ENCODE data around the gene NOMO2. TPM values are rescaled to one million over a fixed set of nuclear protein-coding genes. Genes with fewer than 3 reads are reported as not detected.
"Not testable (repeated sequence)": the region's sequence is repeated elsewhere in the genome, so short reads cannot be mapped to it uniquely, and the experiment has no call there.

Gene NOMO2, protein sequence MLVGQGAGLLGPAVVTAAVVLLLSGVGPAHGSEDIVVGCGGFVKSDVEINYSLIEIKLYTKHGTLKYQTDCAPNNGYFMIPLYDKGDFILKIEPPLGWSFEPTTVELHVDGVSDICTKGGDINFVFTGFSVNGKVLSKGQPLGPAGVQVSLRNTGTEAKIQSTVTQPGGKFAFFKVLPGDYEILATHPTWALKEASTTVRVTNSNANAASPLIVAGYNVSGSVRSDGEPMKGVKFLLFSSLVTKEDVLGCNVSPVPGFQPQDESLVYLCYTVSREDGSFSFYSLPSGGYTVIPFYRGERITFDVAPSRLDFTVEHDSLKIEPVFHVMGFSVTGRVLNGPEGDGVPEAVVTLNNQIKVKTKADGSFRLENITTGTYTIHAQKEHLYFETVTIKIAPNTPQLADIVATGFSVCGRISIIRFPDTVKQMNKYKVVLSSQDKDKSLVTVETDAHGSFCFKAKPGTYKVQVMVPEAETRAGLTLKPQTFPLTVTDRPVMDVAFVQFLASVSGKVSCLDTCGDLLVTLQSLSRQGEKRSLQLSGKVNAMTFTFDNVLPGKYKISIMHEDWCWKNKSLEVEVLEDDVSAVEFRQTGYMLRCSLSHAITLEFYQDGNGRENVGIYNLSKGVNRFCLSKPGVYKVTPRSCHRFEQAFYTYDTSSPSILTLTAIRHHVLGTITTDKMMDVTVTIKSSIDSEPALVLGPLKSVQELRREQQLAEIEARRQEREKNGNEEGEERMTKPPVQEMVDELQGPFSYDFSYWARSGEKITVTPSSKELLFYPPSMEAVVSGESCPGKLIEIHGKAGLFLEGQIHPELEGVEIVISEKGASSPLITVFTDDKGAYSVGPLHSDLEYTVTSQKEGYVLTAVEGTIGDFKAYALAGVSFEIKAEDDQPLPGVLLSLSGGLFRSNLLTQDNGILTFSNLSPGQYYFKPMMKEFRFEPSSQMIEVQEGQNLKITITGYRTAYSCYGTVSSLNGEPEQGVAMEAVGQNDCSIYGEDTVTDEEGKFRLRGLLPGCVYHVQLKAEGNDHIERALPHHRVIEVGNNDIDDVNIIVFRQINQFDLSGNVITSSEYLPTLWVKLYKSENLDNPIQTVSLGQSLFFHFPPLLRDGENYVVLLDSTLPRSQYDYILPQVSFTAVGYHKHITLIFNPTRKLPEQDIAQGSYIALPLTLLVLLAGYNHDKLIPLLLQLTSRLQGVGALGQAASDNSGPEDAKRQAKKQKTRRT
- total RNA-seq (88.4 and 97.7 TPM in 2 replicates), polyA plus RNA-seq (130 and 152 TPM in 2 replicates)

DNA sequence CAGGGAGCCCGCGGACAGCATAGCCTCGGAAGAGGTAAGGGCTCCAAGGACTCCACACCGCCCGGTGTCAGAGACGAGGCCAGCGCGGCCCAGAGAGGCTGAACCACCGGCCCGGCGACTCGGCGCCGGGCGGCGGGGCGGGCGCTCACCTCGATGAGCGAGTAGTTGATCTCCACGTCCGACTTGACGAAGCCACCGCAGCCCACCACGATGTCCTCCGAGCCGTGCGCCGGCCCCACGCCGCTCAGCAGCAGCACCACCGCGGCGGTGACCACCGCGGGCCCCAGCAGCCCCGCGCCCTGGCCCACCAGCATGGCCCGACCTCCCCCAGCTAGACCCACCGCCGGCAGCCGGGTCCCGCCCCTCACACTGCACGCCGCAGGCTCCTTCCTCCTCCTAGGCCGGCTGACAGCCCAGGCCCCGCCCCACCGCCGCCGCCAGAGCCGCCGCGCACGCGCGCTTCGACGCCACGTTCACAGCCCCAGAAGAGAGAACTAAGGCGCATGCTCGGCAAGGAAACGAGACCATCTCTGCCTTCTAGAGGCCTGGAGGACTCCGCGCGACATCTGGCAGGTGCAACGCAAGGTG lies at the start of gene NOMO2:
NOMO2 (minus strand) TSS at position 371 of the 588 bp plus-strand sequence; CDS start at position 314, 57 bp downstream.
- peak in 1 of 2 donors; percentile 23 for DNase-seq (ENCODE audit: low read depth in 1 of 2, low spot score in 1 of 2)
- H3K27me3 ChIP-seq, result not testable (repeated sequence)
- peak within 1 kb of the TSS; percentile 44 for H3K4me3 ChIP-seq

DNA sequence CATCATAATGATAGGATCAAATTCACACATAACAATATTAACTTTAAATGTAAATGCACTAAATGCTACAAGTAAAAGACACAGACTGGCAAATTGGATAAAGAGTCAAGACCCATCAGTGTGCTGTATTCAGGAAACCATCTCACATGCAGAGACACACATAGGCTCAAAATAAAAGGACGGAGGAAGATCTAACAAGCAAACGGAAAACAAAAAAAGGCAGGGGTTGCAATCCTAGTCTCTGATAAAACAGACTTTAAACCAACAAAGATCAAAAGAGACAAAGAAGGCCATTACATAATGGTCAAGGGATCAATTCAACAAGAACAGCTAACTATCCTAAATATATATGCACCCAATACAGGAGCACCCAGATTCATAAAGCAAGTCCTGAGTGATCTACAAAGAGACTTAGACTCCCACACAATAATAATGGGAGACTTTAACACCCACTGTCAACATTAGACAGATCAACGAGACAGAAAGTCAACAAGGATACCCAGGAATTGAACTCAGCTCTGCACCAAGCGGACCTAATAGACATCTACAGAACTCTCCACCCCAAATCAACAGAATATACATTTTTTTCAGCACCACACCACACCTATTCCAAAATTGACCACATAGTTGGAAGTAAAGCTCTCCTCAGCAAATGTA lies 48.4 kb upstream of the NOMO2 start:
- H3K27ac ChIP-seq; H3K27me3 ChIP-seq; DNase-seq (ENCODE audit: low read depth in 1 of 2, low spot score in 1 of 2); H3K4me1 ChIP-seq (ENCODE audit: low read depth); H3K36me3 ChIP-seq; H3K4me3 ChIP-seq; H3K9me3 ChIP-seq (ENCODE audit: low read depth): not testable (repeated sequence)

More for the DNA sequence above, at the start of gene NOMO2:
- H3K27ac ChIP-seq, result peak within 1 kb of the TSS; percentile 64
- H3K4me1 ChIP-seq (ENCODE audit: low read depth); H3K9me3 ChIP-seq (ENCODE audit: low read depth); H3K36me3 ChIP-seq: not testable (repeated sequence)

DNA sequence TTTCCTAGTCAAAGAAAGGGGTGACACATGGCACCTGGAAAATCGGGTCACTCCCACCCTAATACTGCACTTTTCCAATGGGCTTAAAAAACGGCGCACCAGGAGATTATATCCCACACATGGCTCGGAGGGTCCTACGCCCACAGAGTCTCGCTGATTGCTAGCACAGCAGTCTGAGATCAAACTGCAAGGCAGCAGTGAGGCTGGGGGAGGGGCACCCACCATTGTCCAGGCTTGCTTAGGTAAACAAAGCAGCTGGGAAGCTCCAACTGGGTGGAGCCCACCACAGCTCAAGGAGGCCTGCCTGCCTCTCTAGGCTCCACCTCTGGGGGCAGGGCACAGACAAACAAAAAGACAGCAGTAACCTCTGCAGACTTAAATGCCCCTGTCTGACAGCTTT lies 46.4 kb upstream of the NOMO2 start:
- H3K9me3 ChIP-seq (ENCODE audit: low read depth); DNase-seq (ENCODE audit: low read depth in 1 of 2, low spot score in 1 of 2); H3K36me3 ChIP-seq; H3K4me3 ChIP-seq; H3K4me1 ChIP-seq (ENCODE audit: low read depth); H3K27ac ChIP-seq; H3K27me3 ChIP-seq: not testable (repeated sequence)

DNA sequence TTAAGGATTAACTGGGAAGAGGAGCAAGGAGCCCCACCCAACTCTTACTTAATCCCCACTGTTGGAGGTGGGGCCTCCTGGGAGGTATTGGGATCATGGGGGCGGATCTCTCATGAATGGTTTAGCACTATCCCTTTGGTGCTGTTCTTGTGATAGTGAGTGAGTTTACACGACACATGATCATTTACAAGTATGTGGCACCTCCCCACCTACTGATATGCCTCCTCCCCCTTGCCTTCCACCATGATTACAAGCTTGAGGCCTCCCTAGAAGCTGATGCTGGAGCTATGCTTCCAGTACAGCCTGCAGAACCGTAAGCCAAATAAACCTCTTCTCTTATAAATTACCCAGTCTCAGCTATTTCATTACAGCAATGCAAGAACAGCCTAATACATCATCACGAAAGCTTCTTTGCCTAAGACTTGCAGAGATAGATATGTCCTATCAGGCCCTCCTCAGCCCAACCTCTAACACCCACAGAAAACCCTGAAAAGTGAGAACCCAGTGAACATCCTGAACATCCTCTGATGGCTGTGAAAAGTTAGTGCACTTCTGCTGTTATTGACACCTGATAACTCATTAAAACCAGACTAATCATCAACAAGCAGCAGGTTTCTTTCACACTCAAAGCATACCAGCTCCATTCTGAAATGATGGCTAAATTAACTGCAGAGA lies 41.8 kb upstream of the NOMO2 start:
- H3K4me1 ChIP-seq (ENCODE audit: low read depth); H3K27me3 ChIP-seq; DNase-seq (ENCODE audit: low read depth in 1 of 2, low spot score in 1 of 2); H3K9me3 ChIP-seq (ENCODE audit: low read depth); H3K27ac ChIP-seq; H3K36me3 ChIP-seq; H3K4me3 ChIP-seq: not testable (repeated sequence)

DNA sequence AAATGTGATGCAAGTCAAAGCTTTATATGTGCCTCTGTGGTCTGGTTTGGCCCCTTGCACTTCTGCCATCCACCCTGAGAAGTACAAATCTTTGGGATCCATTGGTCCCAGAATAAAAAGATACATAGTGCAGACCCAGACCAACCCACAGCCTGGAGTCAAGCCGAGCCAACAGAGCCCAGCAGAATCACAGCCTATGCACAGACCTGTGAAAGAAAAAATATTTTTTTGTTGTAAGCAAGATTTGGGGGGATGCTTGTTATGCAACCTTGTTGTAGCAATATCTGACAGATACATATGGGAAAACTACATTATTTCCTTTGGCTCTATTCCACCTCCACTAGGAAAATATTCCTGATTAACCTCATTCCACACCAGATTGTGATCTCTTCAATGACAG lies 36.7 kb upstream of the NOMO2 start:
- not testable (repeated sequence) for DNase-seq (ENCODE audit: low read depth in 1 of 2, low spot score in 1 of 2); H3K9me3 ChIP-seq (ENCODE audit: low read depth); H3K4me3 ChIP-seq; H3K27me3 ChIP-seq; H3K4me1 ChIP-seq (ENCODE audit: low read depth); H3K36me3 ChIP-seq; H3K27ac ChIP-seq

DNA sequence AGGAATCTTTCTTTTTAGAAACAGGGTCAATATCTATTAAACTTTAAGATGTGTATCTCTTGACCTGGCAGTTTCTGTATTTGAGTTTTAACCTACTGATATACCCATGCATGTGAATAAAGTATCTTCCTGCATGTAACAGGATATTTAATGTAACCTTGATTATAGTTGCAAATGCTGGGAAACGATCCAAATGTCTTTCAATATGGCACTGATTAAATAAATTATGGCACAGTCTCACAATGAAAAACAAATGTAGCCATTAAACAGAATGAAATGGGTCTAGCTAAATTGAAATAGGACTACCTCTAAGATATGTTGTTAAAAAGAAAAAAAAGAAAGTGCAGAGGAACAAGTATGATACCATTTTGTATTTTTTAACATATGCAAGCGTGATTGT lies 35.8 kb upstream of the NOMO2 start:
- DNase-seq (ENCODE audit: low read depth in 1 of 2, low spot score in 1 of 2); H3K9me3 ChIP-seq (ENCODE audit: low read depth); H3K4me3 ChIP-seq; H3K4me1 ChIP-seq (ENCODE audit: low read depth); H3K27ac ChIP-seq; H3K36me3 ChIP-seq; H3K27me3 ChIP-seq: not testable (repeated sequence)

DNA sequence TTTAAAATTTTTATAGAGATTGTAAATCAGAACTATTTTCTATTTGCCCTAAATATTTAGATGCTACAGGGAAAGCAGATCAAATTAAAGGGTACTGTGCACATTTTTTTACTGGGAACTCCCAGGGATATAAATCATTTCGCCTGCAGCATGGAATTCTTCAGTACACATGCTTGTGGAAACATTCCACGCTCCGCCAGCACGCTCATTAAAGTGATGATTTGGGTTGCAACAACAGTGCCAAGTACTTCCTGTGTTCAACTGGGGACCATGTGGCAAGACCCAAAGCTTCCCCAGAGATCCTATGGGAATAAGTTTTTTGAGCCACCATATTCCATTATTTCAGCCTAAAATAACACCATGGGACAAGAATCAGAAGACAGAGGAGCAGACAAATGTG lies 35.4 kb upstream of the NOMO2 start:
- not testable (repeated sequence) for H3K27ac ChIP-seq; H3K4me1 ChIP-seq (ENCODE audit: low read depth); H3K4me3 ChIP-seq; H3K36me3 ChIP-seq; H3K27me3 ChIP-seq; DNase-seq (ENCODE audit: low read depth in 1 of 2, low spot score in 1 of 2); H3K9me3 ChIP-seq (ENCODE audit: low read depth)

DNA sequence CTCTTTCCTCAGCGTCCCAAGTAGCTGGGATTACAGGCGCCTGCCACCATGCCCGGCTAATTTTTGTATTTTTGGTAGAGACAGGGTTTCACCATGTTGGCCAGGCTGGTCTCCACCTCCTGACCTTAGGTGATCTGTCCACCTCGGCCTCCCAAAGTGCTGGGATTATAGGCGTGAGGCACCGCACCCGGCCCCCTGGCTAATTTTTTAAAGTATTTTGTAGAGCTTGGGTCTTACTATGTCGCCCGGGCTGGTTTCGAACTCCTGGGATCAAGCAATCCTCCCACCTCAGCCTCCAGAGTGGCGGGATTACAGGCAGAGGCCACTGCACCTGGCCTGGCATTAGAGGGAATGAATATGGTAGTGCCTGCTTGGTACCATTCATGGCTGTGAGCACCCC lies 33.9 kb upstream of the NOMO2 start:
- H3K27me3 ChIP-seq; H3K27ac ChIP-seq; H3K4me1 ChIP-seq (ENCODE audit: low read depth); DNase-seq (ENCODE audit: low read depth in 1 of 2, low spot score in 1 of 2); H3K36me3 ChIP-seq; H3K9me3 ChIP-seq (ENCODE audit: low read depth); H3K4me3 ChIP-seq: not testable (repeated sequence)

DNA sequence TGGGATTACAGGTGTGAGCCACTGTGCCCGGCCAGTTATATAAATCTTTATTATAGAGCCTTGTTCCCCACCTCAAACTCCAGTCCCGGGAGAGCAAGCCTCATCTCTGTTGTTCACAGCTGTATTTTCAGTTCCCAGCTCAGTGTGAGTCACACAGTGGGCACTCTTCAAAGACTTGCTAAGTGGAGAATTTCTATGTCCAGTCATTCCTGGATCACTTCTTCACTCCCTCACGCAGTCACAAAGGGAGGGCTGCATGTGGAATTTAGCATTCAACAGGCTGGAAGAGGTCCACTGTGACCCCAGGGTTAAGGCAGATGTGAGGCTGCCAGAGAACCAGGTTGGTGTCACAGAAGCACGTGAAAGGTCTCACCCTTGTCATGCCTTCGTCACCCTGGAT lies 33.0 kb upstream of the NOMO2 start:
- not testable (repeated sequence) for H3K4me1 ChIP-seq (ENCODE audit: low read depth); H3K36me3 ChIP-seq; H3K27ac ChIP-seq; H3K9me3 ChIP-seq (ENCODE audit: low read depth); H3K4me3 ChIP-seq; H3K27me3 ChIP-seq
- peak in 1 of 2 donors; percentile 32 for DNase-seq (ENCODE audit: low read depth in 1 of 2, low spot score in 1 of 2)

DNA sequence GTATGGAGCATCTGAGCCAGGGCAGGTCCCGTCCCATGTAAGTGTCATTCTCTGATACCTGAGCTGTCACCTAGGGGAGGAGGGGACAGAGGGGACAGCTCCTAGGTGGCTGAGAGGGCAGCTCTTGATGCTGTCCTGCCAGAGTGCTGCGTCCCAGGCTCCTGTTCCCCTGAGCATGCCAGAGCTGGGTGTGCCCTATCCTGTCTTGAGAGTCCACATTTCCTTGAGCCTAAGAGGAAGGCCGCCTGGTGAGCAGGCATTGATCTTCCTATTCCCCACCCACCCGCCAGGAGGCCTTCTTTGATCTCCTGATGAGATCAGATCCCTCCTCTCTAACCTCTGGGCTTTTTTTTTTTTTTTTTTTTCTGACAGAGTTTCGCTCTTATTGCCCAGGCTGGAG lies 32.0 kb upstream of the NOMO2 start:
- H3K4me1 ChIP-seq (ENCODE audit: low read depth); H3K27me3 ChIP-seq; H3K27ac ChIP-seq; H3K4me3 ChIP-seq; H3K9me3 ChIP-seq (ENCODE audit: low read depth); H3K36me3 ChIP-seq; DNase-seq (ENCODE audit: low read depth in 1 of 2, low spot score in 1 of 2): not testable (repeated sequence)

DNA sequence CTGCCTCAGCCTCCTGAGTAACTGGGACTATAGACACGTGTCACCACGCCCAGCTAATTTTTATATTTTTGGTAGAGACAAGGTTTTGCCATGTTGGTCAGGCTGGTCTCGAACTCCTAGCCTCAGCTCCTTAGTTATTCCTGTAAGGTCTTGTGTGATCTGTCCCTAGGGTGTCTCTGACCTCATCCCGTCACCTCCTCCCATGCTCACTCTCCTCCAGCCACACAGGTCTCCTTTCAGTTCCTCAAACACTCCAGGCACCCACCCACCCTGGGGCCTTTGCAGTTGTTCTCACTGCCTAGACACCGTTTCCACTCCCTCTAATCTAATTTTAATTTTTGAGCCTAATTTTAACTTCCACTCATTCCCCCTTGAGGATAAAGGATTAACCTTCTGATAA lies 31.1 kb upstream of the NOMO2 start:
- H3K27me3 ChIP-seq; H3K4me1 ChIP-seq (ENCODE audit: low read depth); DNase-seq (ENCODE audit: low read depth in 1 of 2, low spot score in 1 of 2); H3K36me3 ChIP-seq; H3K9me3 ChIP-seq (ENCODE audit: low read depth); H3K27ac ChIP-seq; H3K4me3 ChIP-seq: not testable (repeated sequence)
